Measurements from ENCODE around the gene TMEM250. TPM values are rescaled to one million over a fixed set of nuclear protein-coding genes. Genes with fewer than 3 reads are reported as not detected.

The TMEM250 gene
- polyA plus RNA-seq, 1 donor, result 21.1 TPM

GRCh38 chr9:136147890-136148714 is 29.4 kb upstream of the TMEM250 start:
- DNase-seq (ENCODE audit: low read depth), result no peak

- no peak for DNase-seq (ENCODE audit: low read depth)
Measured at GRCh38 chr9:136147038-136147889, 28.6 kb upstream of the TMEM250 start.

- DNase-seq (ENCODE audit: low read depth), result no peak
Measured at GRCh38 chr9:136146126-136147037, 27.7 kb upstream of the TMEM250 start.

- DNase-seq (ENCODE audit: low read depth), result no peak
Measured at GRCh38 chr9:136145580-136145979, 26.9 kb upstream of the TMEM250 start.

DNA sequence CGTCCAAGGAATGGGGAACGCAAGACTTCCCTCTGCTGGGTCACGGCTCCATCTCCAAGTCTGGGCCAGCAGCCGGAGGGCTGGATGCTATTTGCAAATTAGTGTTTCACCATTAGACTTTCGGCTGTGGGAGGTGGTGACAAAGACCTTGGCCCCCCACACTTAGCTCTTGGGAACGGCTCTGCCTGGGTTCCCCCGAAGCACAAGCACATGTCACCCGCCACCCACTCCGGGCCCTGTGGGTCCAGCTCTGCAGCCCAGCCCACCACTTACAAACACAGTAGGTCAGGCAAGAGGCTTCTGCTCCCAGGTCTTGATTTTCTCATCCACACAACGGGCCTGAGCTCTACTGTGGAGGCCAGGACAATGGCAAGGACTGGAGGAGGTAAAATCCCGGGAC is 25.8 kb upstream of the TMEM250 start:
- no peak for DNase-seq (ENCODE audit: low read depth)

- no peak for DNase-seq (ENCODE audit: low read depth)
Measured at GRCh38 chr9:136143215-136144001, 24.7 kb upstream of the TMEM250 start.

- no peak for DNase-seq (ENCODE audit: low read depth)
Measured at GRCh38 chr9:136142859-136143214, 24.2 kb upstream of the TMEM250 start.

DNA sequence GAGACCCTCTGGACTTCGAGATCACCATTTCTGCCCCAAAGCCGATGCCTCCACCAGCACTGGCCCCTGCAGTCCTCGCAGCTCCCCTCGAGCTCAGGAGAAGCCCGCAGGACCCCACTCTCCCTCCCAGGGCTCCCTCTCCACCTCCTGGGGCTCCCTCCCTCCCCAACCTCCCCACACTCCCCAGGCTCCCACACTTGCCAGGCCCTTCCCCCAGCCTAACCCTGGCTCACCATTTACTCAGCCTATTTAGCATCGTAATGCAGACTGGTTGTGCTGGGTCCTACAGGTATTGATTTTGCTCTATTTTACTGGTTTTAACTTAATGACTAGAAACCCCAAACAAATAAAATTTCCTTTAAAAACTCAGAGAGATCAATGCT is 23.7 kb upstream of the TMEM250 start:
- no peak for DNase-seq (ENCODE audit: low read depth)

- DNase-seq (ENCODE audit: low read depth), result no peak
Measured at GRCh38 chr9:136141682-136142413, 23.2 kb upstream of the TMEM250 start.

DNA sequence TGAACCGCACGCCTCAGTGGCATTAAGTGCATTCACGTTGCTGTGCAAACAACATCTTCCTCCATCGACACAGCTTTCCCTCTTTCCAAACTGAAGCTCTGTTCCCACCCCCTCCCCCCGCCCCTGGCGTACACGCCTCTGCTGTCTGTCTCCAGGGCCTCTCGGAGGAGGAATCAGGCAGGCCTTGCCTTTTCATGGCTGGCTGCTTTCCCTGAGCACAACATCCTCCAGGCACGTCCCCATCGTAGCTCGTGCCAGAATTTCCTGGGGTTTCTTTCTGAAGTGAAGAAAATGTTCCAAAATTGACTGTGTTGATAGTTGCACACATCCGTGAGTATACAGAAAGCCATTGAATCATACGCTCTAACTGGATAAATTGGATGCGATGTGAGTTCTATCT is 22.3 kb upstream of the TMEM250 start:
- peak; percentile 68 for DNase-seq (ENCODE audit: low read depth)

- no peak for DNase-seq (ENCODE audit: low read depth)
Measured at GRCh38 chr9:136140046-136140445, 21.4 kb upstream of the TMEM250 start.

DNA sequence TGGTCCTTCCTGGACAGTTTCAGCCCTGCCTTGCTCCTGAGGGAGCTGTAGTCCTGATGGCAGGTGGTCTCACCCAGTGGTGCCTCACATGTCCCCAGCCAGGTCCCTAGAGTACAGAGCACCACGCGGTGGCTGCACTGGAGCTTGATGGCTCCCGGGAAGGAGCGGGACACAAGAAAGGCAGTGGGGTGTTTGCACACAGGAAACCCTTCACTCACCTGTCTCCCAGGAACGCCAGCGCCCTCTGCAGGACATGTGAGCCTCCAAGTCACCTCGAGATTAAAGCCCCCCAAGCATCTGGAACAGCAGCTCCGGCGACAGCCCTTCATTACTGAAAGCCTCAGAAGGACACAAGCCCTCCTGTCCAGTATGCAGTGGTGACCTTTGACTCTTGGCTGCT is 19.9 kb upstream of the TMEM250 start:
- no peak for DNase-seq (ENCODE audit: low read depth)

DNA sequence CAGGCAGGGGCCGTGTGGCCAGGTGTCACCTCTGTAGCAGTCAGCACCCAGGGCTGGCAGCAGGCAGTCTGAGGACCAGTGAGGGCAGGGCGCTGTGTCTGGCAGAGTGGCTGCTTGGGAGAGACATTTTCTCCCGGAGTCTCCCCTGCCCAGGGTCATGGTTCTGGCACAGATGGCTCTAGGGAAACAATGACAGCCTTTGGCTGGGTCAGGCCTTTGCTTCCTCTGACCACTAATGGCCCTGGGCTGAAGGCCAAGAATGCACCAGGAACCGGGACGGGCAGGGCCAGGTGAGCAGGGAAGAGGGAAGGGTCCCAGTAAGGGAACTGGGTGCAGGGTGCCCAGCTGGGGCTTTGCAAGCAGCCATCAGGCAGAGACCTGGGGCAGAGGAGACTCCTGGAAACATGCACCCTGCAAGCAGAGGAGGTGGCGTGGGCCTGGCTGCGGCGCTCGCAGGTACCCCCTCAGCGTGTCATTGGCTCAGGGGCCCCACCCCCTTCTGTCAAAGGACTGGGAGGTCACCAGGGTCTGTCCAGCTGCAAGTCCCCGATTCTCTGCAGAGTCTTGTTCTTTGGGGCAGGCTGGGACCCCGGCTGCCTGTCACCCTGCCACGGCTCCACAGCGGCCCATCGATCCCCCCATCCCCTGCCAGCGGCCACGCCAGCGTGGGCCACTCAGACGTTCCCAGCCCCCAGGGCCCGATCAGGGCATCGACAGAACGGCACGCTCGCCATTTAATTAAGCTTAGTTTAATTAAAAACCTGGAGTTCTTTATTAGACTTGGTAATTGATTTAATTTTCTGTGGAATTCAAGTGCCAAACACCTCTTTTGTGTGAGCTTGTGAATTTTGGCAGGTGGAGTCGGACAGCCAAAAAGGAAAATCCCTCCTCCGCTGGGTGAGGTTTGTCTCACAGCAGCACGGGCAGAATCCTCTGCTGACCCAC is 18.9 kb upstream of the TMEM250 start:
- DNase-seq (ENCODE audit: low read depth), result no peak

- DNase-seq (ENCODE audit: low read depth), result no peak
Measured at GRCh38 chr9:136136127-136136925, 17.7 kb upstream of the TMEM250 start.

DNA sequence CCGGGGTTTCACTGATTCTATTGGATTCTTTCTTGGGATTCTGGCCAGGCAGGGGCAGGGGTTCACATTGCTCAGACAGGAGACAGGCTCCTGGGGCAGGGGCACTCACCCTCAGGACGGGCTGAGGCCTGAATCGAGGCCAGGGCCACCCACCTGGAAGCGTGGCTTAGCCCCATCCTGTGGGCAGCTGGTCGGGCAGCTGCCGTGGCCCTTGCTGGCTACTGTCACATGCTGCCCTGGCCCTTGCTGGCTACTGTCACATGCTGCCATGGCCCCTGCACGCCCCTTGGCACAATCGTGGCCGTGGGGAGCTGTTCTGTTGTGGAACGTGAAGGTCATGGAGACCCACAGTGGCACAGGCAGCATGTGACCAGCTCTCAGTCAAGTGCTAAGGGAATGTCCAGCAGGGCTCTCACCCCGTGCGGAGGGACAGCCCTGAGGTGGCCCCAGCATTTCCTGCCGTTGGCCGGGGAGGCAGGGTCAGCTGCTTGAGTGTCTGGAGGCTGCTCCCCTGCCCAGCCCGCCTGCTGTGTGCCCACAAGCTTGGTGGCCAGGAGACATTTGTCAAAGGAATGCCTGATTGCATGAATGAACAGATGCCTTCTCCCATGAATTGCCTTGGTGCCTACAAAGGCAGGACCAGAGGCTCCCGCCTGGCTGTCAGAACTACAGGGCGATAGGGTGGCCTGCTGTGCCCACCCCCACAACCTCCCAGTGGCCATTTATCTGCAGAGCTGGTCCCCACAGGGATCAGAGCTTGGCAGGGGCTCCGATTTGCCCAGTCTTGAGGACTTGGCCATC is 16.9 kb upstream of the TMEM250 start:
- DNase-seq (ENCODE audit: low read depth), result no peak

GRCh38 chr9:136133959-136134484 is 15.3 kb upstream of the TMEM250 start:
- no peak for DNase-seq (ENCODE audit: low read depth)
